GM12878 (cell line): Measurements from ENCODE around the gene TARP.
"Not testable (repeated sequence)": the region's sequence is repeated elsewhere in the genome, so short reads cannot be mapped to it uniquely, and the experiment has no call there.

Experiments used
- ATAC-seq: fragments of 200-7000 bp; cut with Tn5 transposase; 3 replicates; pipeline ENCODE4 v1.9.1; 2020; ENCODE audit warnings: mild to moderate bottlenecking, moderate library complexity
- BruUV-seq: library from RNA; stranded (reverse); fragments of 400-500 nt; replicated peaks from 2 replicates; lab custom pipeline; 2021; lab: Mats Ljungman, UMichigan
- CTCF ChIA-PET: fragments of 300-600 bp; sonication (Branson Sonifier 250); formaldehyde crosslinking; extraction: SDS; loops from one replicate; lab custom pipeline; 2021; ENCODE audit warnings: inconsistent platforms; lab: Yijun Ruan, JAX
- POLR2A ChIA-PET: fragments of 350-600 bp; formaldehyde crosslinking; extraction: SDS; loops from one replicate; lab custom pipeline; 2021; ENCODE audit warnings: inconsistent platforms; lab: Charles Lee
- RAD21 ChIA-PET: fragments of 300-600 bp; sonication (Branson Sonifier 250); formaldehyde crosslinking; loops from one replicate; lab custom pipeline; 2023; ENCODE audit warnings: antibody characterized with exemption; ENCODE audit not compliant: unreplicated experiment; lab: Charles Lee
- SMC1A ChIA-PET: fragments of 300-600 bp; sonication (Branson Sonifier 250); formaldehyde crosslinking; loops from one replicate; lab custom pipeline; 2023; ENCODE audit not compliant: unreplicated experiment, uncharacterized antibody; lab: Charles Lee
- DNase-seq: peaks from one replicate; pipeline ENCODE4 v3.0.0-alpha.2; 2011; ENCODE audit warnings: low read depth, low spot score
- FAIRE-seq: peaks from 3 replicates; lab custom pipeline; 2011; peaks lifted over from hg19 to GRCh38; lab: Jason Lieb, UNC
- H2AFZ ChIP-seq: 2 replicates; pipeline ENCODE4 v1.6.0; 2011; ENCODE audit warnings: low read depth, low read length, control low read depth; ENCODE audit not compliant: control insufficient read depth
- H3K27ac ChIP-seq: 2 replicates; pipeline ENCODE4 v1.5.1; 2011; ENCODE audit warnings: control low read depth; ENCODE audit not compliant: control insufficient read depth, insufficient read depth
- H3K27me3 ChIP-seq, 2 experiments: replicated peaks in 1 of 2; 2 replicates each; pipeline versions ENCODE4 v1.6.0 to v1.6.1; 2011; ENCODE audit warnings: low read length in 1 of 2; ENCODE audit not compliant: control insufficient read depth in 2 of 2, insufficient read depth in 2 of 2
- H3K36me3 ChIP-seq, 2 experiments: 2 replicates each; pipeline ENCODE4 v1.5.1; 2011; ENCODE audit warnings: low read length in 1 of 2; ENCODE audit not compliant: control insufficient read depth in 2 of 2, insufficient read depth in 2 of 2
- H3K4me1 ChIP-seq: 2 replicates; pipeline ENCODE4 v1.6.1; 2011; ENCODE audit warnings: mild to moderate bottlenecking, low read length, moderate library complexity, mixed read lengths; ENCODE audit not compliant: control insufficient read depth, insufficient read depth
- H3K4me2 ChIP-seq: 2 replicates; pipeline ENCODE4 v1.6.0; 2011; ENCODE audit warnings: control low read depth; ENCODE audit not compliant: control insufficient read depth, insufficient read depth
- H3K4me3 ChIP-seq: fragments of 200-600 bp; sonication (generic); 2 replicates; pipeline ENCODE4 v1.5.1; 2016
- H3K79me2 ChIP-seq: 2 replicates; pipeline ENCODE4 v1.6.0; 2011; ENCODE audit warnings: low read length; ENCODE audit not compliant: control insufficient read depth, insufficient read depth
- H3K9ac ChIP-seq: 2 replicates; pipeline ENCODE4 v1.8.0; 2011; ENCODE audit warnings: low read length, control low read depth, mixed read lengths; ENCODE audit not compliant: control insufficient read depth, insufficient read depth
- H3K9me3 ChIP-seq: replicated peaks from 3 replicates; pipeline ENCODE4 v1.5.1; 2011; ENCODE audit warnings: mild to moderate bottlenecking, low read length; ENCODE audit not compliant: control insufficient read depth, insufficient read depth
- H4K20me1 ChIP-seq: 2 replicates; pipeline ENCODE4 v1.6.0; 2011; ENCODE audit not compliant: control insufficient read depth, insufficient read depth
- CBX5 ChIP-seq: sonication (generic); IDR thresholded peaks from 2 replicates; pipeline ENCODE4 v1.6.1; 2016; ENCODE audit warnings: low read depth, moderate library complexity, mild to moderate bottlenecking, inconsistent platforms
- FOXM1 ChIP-seq: IDR thresholded peaks from 2 replicates; pipeline ENCODE4 v1.6.1; 2012; ENCODE audit warnings: low read depth, mild to moderate bottlenecking, inconsistent platforms, low read length, moderate library complexity
- WGBS: methylation state at CpG from one replicate; pipeline ENCODE4 v1.1.6; 2016; ENCODE audit warnings: low lambda C conversion rate; ENCODE audit not compliant: insufficient replicate concordance, insufficient coverage; ENCODE audit errors: missing lambda C conversion rate; 5-methylcytosine and 5-hydroxymethylcytosine counted together
- in situ Hi-C: fragments of 300-500 bp; cut with MboI; formaldehyde crosslinking; loops from 9 replicates; pipeline ENCODE4 v1.14.3; 2018; ENCODE audit warnings: mixed read lengths
- intact Hi-C: fragments of 100-400 bp; cut with micrococcal nuclease; formaldehyde crosslinking; loops from one replicate; pipeline ENCODE4 v1.14.2; 2022; ENCODE audit not compliant: unreplicated experiment
- TF ChIP-seq, protein P1 (sequence below): IDR thresholded peaks from 2 replicates; pipeline ENCODE4 v1.6.1; 2011; ENCODE audit warnings: mild to moderate bottlenecking, low read depth, low read length, moderate library complexity; ENCODE audit not compliant: insufficient replicate concordance

Gene TARP

DNA sequence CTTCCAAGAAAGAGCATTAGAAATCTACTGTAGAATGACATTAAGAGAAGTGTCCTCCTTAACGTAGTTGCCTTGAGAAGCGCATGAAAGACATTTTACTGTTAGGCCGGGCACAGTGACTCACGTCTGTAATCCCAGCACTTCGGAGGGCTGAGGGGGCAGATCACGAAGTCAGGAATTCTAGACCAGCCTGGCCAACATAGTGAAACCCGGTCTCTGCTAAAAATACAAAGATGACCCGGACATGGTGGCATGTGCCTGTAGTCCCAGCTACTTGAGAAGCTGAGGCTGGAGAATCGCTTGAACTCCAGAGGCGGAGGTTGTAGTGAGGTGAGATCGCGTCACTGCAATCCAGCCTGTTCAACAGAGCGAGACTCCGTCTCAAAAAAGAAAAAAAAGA is 28.9 kb downstream of the TARP start:
- no peak overlapping the region for H3K4me2 ChIP-seq
- H4K20me1 ChIP-seq = no peaks in the 10 kb centered on the region
- ChIA-PET SMC1A (interaction anchor here (1.3 kb wide), 1 partner anchor 69 kb away, joined by 3 read pairs; no protein-coding TSS in a partner anchor), POLR2A (no interaction called here), RAD21 (no interaction called here), CTCF (no interaction called here)
- intact Hi-C loops (no loop called here), in situ Hi-C loops (no loop called here)
- no peak for ATAC-seq
- H3K4me3 ChIP-seq = no peak overlapping the region
- H2AFZ ChIP-seq = no peak overlapping the region
- no peaks in the 10 kb centered on the region for H3K79me2 ChIP-seq
- H3K27me3 ChIP-seq = no peaks in the 10 kb centered on the region
- no peak overlapping the region for H3K9ac ChIP-seq
- no peaks in the 10 kb centered on the region for H3K36me3 ChIP-seq
- no peak for DNase-seq
- TF ChIP-seq FOXM1 (no peak), CBX5 (no peak)
- TF ChIP-seq, protein P1, sequence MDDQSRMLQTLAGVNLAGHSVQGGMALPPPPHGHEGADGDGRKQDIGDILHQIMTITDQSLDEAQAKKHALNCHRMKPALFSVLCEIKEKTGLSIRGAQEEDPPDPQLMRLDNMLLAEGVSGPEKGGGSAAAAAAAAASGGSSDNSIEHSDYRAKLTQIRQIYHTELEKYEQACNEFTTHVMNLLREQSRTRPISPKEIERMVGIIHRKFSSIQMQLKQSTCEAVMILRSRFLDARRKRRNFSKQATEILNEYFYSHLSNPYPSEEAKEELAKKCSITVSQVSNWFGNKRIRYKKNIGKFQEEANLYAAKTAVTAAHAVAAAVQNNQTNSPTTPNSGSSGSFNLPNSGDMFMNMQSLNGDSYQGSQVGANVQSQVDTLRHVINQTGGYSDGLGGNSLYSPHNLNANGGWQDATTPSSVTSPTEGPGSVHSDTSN = no peak
- H3K9me3 ChIP-seq = no peaks in the 10 kb centered on the region
- FAIRE-seq = no peak
- BruUV-seq = no TSS peak
- WGBS = 47% methylated on average over 14 of the region's 14 CpGs
- H3K4me1 ChIP-seq = no peaks in the 10 kb centered on the region
- H3K27ac ChIP-seq = no peak overlapping the region

DNA sequence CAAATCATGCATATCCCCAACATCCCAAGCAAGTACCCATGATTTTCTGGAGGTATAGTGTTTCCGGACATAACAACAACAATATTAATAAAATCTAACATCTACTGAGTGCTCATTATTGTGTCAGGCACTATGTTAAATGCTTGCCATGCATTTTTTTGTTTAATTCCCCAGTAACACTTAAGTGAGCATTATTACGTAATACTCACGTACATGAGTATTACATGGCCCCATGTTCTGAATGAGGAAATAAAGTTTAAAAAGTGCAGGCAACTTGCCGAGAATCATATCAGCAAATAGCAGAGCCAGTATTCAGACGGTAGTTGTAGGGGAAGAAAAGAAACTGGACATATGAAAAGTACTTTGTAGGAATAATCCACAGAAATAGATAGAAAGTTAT is 30.1 kb downstream of the TARP start:
- H3K4me2 ChIP-seq, ATAC-seq, H4K20me1 ChIP-seq, H3K27ac ChIP-seq, FAIRE-seq, H3K9me3 ChIP-seq, H2AFZ ChIP-seq, in situ Hi-C loops, intact Hi-C loops, H3K36me3 ChIP-seq, H3K79me2 ChIP-seq, H3K4me3 ChIP-seq, H3K27me3 ChIP-seq, POLR2A ChIA-PET, H3K4me1 ChIP-seq, DNase-seq, BruUV-seq, H3K9ac ChIP-seq: not testable (repeated sequence)
- ChIA-PET CTCF (interaction anchor here (1.8 kb wide), 1 partner anchor 92 kb away, joined by 4 read pairs; no protein-coding TSS in a partner anchor), RAD21 (interaction anchor here (0.7 kb wide), 1 partner anchor 92 kb away, joined by 3 read pairs; no protein-coding TSS in a partner anchor), SMC1A (interaction anchor here (1.3 kb wide), 1 partner anchor 70 kb away, joined by 3 read pairs; no protein-coding TSS in a partner anchor)
- WGBS = 48% methylated on average over 5 of the region's 5 CpGs
